Right lobe of liver (tissue), 4 donors: ENCODE measurements around the gene CDKN2A.

Source experiments
- POLR2A ChIP-seq: fragments of 450-650 bp; IDR thresholded peaks from one replicate; pipeline ENCODE4 v1.6.1; 2017; ENCODE audit warnings: antibody characterized with exemption, mild to moderate bottlenecking
- TF ChIP-seq, protein P1 (sequence below), 4 donors: fragments of 200-600 bp in 3 of 4; fragments of 450-650 bp in 1 of 4; IDR thresholded peaks; one replicate each; pipeline versions ENCODE4 v1.5.1 to v1.8.0; 2016 to 2022; ENCODE audit warnings: antibody characterized with exemption in 4 of 4, mild to moderate bottlenecking in 2 of 4
- donor health status: DM: no; HTN: no; CAD: no.
- donor health status: DM: no; HTN: no; CAD: no.
- donor health status: DM: no; HTN: yes; CAD: no.

DNA sequence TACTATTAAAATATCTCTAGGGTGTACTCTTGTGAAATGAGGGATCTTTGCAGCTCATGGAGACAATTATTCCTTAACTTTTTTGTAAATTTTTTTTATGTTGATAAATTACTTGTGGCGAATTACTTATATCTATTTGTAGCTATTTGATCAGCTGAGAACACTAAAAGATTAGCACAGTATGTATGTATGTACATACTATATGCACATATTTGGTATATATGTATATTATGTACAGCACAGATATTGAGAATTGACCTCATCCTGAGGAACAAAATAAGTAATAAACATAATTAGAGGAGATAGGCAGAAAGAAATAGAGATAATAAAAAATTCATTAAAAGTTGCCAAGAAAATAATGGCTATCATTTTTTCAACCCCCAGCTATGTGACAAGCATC is 11.8 kb downstream of the CDKN2A start:
- TF ChIP-seq, protein P1, sequence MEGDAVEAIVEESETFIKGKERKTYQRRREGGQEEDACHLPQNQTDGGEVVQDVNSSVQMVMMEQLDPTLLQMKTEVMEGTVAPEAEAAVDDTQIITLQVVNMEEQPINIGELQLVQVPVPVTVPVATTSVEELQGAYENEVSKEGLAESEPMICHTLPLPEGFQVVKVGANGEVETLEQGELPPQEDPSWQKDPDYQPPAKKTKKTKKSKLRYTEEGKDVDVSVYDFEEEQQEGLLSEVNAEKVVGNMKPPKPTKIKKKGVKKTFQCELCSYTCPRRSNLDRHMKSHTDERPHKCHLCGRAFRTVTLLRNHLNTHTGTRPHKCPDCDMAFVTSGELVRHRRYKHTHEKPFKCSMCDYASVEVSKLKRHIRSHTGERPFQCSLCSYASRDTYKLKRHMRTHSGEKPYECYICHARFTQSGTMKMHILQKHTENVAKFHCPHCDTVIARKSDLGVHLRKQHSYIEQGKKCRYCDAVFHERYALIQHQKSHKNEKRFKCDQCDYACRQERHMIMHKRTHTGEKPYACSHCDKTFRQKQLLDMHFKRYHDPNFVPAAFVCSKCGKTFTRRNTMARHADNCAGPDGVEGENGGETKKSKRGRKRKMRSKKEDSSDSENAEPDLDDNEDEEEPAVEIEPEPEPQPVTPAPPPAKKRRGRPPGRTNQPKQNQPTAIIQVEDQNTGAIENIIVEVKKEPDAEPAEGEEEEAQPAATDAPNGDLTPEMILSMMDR (IDR thresholded peaks at IDR 0.05), result no peak
- TF ChIP-seq POLR2A, result no peak
